DMS79 treated with DMSO at 0.1 percent for 48 hours (cell line): Measurements from ENCODE around the gene KDM2B.
A peak's percentile ranks its signal among the peaks of the same experiment; 100 is the strongest.
"Not testable (repeated sequence)": the region's sequence is repeated elsewhere in the genome, so short reads cannot be mapped to it uniquely, and the experiment has no call there.

ENCODE experiments used
- DNase-seq: peaks from one replicate; lab custom pipeline; 2025; lab: John Stamatoyannopoulos, UW

KDM2B gene

GRCh38 chr12:121584885-121585284 lies 4.1 kb upstream of the KDM2B start:
- not testable (repeated sequence) for DNase-seq

DNA sequence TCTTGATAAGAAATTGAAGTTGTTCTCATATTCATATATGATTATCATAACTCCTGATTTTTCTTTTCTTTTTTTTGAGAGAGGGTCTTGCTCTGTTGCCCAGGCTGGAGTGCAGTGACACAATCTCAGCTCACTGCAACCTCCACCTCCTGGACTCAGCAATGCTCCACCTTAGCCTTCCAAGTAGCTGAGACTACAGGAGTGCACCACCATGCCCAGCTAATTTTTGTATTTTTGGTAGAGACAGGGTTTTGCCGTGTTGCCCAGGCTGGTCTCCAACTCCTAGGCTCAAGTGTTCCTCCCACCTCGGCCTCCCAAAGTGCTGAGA lies 2.5 kb upstream of the KDM2B start:
- not testable (repeated sequence) for DNase-seq

- no peak for DNase-seq
These were observed 1.9 kb upstream of the KDM2B start for GRCh38 chr12:121582583-121583333.

- DNase-seq, result no peak
These were observed 1.0 kb upstream of the KDM2B start for GRCh38 chr12:121581686-121582429.

GRCh38 chr12:121579981-121580868 lies 598 bp downstream of the KDM2B start:
- peak; percentile 67 for DNase-seq

GRCh38 chr12:121579190-121579791 lies 1.5 kb downstream of the KDM2B start:
- DNase-seq, result no peak

GRCh38 chr12:121578230-121579189 lies 2.3 kb downstream of the KDM2B start:
- DNase-seq, result no peak

DNA sequence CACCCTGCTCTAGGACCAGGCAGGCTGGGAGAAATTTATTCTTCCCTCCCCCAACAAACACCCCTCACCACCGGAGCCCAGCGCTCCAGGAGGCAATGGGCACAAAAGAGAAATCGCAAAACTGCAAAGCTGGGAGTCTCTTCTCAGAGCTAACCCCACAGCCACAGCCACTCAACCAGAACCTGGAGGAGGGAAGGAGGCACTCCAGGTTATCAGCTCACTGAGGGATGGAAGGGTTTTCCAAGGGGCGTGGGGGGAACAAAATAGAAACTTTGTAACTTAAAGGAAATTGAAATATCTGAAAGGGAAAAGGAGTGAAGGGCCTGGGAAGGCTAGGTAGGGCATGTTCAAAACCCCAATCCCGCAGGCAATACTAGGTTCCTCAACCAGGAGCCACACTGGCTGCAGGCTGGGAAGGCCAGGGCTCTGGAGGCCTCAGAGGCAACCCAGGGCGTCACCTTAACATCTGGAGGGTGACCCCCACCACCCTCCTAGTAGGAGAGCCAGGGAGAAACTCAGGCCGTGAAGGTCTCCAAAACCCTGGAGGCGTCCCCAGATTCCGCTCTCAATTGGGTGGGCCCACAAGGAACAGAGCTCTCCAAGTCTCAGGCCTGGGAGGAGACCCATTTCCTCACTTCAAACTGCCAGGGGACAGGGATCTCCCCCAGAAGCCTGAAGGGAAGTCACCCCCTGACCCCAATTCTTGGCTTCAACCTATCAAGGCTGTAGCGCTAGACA lies 3.2 kb downstream of the KDM2B start:
- peak; percentile 34 for DNase-seq

DNA sequence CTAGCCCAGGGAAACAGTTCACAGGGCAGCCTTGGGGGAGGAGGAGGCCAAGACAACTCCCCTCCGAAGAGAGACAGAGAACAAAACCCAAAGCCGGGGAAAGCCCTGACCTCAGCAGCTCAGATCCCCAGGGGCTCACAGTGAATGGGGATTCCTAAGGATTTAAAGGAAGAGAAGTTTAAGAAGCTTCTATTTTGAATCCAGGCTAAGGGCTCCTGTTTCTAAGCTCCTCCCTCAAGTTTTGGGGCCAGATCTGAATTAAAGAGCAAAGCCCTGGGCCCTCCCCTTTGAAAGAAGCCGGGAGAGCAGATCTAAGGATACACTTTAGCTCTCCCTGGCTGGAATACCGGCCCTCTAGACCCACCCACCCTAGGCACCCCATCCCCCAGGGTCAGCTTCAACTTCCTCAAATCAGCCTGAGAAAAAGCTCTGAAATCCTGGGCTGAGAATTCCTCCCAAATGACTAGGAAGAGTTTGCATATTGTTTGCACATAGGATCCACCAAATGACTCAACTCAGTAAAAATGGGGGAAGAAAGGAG lies 3.9 kb downstream of the KDM2B start:
- DNase-seq, result no peak

DNA sequence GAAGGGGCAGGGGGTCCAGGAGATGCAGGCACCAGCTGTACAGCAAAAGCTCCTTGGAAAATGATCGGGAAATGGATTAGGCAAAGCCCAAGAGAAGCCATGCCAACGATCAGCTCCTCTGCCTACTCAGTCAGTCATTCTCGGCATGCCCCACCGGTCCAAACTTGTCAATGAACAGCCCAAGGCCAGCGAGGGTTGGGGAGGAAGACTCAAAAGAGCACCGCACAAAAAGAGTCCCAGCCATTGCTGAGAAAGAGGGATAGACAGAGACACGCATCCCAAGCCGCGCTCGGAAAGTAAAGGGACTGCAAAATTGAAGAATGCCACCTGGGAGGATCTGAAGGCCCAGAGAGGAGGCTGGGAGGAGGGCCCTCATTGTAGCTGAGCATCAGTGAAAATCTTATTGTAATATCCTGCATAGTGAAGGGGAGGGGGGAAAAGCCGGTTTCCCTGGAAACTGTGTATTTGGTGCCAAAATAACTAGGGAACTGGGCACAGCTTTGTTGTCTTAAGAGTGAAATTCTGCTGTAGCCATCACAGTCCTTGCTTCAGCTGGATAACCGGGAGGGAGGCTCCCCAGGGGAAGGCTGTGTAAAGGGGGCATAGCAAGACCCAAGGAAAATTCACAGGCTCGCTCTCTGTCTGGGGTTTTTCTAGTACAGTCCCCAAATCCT lies 4.7 kb downstream of the KDM2B start:
- no peak for DNase-seq

DNA sequence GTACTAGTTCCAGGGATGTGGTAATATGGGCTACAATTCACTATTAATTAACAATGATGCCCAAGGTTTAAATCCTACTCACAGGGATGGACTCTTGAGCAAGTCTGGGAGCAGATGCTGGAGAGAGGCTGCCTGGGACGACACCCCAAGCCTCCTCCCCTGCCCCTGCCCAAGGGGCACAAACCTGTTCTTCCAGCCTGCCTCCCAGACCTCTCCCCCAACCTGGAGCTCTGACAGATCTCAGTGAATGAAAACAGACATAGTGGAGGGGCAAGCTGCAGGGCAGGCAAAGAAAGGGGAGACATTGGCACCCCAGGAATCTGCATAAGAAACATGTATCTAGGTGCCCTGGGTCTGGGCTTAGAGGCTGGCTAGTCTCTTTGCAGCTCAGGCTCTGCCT lies 5.8 kb downstream of the KDM2B start:
- DNase-seq, result no peak

DNA sequence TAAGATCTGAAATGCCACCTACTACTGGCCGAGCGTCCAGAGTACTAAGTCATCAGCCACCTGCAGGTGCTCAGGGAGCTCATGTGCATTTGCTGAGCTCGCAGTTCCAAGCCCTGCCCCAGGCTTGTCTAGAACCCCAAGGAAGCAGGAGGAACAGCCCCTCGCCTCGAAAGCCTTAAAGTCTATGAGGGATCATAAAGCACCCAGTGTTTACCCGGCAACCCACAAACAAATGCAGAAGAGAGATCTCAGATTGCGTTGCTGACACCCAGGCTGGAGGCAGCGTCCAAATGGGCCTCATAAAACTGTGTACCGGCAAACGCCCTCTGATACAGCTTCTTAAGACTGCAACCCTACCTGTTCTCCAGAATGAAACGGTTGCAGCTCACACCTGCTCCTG lies 6.8 kb downstream of the KDM2B start:
- peak; percentile 87 for DNase-seq

- DNase-seq, result no peak
These were observed 8.9 kb downstream of the KDM2B start for GRCh38 chr12:121571920-121572319.

GRCh38 chr12:121570467-121571283 lies 10.1 kb downstream of the KDM2B start:
- DNase-seq, result no peak

DNA sequence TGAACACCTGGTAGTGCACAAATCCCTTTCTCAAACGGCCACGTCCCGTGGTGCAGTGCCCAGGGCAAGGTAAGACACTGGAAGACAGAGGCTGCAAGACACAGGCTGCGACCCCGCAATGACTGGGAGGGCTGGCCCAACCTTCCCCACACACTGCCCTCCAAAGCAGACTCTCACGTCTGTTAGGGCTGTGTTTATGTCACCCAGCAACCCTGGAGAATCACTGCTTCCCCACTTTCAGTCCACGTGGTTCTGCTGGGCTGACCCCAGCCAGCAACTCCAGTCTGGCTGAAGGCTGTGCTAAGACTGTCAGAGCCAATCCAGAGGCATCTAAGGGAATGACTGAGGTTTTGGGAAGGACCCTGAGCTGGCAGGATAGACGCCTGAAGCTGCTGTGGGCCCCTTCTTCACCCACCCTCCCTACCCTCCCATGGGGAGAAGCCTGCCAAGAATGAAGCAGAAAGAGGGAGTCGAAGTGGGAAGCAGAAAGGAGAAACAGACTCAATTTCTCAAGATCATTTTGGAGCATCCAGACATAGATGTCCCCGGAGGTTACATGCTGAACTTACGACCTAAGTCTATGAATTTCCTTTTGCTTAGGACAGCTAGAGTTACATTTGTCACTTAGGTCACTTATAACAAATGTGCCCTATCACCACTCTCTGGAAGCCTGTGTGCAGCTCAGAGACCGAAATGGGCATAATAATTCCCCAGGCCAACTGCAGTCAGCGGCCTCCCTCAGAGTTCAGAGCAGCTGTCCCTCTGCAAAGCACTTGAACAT lies 11.7 kb downstream of the KDM2B start:
- no peak for DNase-seq

GRCh38 chr12:121568518-121568917 lies 12.3 kb downstream of the KDM2B start:
- DNase-seq, result no peak

- DNase-seq, result no peak
These were observed 15.7 kb downstream of the KDM2B start for GRCh38 chr12:121565076-121565475.

- DNase-seq, result no peak
These were observed 18.3 kb downstream of the KDM2B start for GRCh38 chr12:121562488-121562887.
